Body of pancreas (tissue), 4 donors: ENCODE data around the gene TNFRSF8.

Experiments
- CTCF ChIP-seq, 7 experiments: fragments of 450-650 bp in 4 of 7; fragments of 200-600 bp in 3 of 7; sonication (generic) in 3 of 7; IDR thresholded peaks; one replicate each; pipeline ENCODE4 v1.5.1; 2016 to 2019; ENCODE audit warnings: antibody characterized with exemption in 7 of 7
- POLR2A ChIP-seq, 3 donors: fragments of 450-650 bp; IDR thresholded peaks; one replicate each; pipeline ENCODE4 v1.6.1; 2016; ENCODE audit warnings: antibody characterized with exemption in 3 of 3, mild to moderate bottlenecking in 2 of 3

GRCh38 chr1:12107718-12108117 lies 44.6 kb downstream of the TNFRSF8 start:
- TF ChIP-seq CTCF (IDR thresholded peaks at IDR 0.05) (no peak), POLR2A (IDR thresholded peaks at IDR 0.05) (no peak)
